Dermis microvascular lymphatic vessel endothelial cell (primary cell): Measurements from ENCODE around the gene RNF133. TPM values are rescaled to one million over a fixed set of nuclear protein-coding genes. Genes with fewer than 3 reads are reported as not detected.

Experiments
- total RNA-seq: library from RNA; depleted of rRNA; stranded (reverse); fragments of >200 nt; gene quantifications from 2 replicates; pipeline ENCODE4 v1.2.1, GENCODE V29; 2014

RNF133 gene
- total RNA-seq, 1 donor from 2014 or later: 0.51 TPM

Other genes starting within 250 kb of the RNF133 start
- gene RNF148, start 3.8 kb upstream of the RNF133 start, total RNA-seq: 0.51 and 0.89 TPM in 2 replicates
- gene CADPS2, start 187.3 kb upstream of the RNF133 start, total RNA-seq: 49.0 and 49.2 TPM in 2 replicates